ENCODE results near the gene SNTG2. TPM values are rescaled to one million over a fixed set of nuclear protein-coding genes. Genes with fewer than 3 reads are reported as not detected.

Gene SNTG2
- total and polyA plus RNA-seq, 10 of the 15 experiments (the other 5 are each of a cell fraction or from before 2014, with no cell fraction given): not detected

GRCh38 chr2:1295740-1296139 lies 345.1 kb downstream of the SNTG2 start:
- Histone ChIP-seq H3K79me2 (ENCODE audit: control insufficient read depth, insufficient read depth, low read length) (no peaks in the 10 kb centered on the region), H3K27me3 (replicated peaks in 1 of 2; ENCODE audit: control insufficient read depth in 2 of 2, insufficient read depth in 2 of 2, low read length in 1 of 2) (no peaks in the 10 kb centered on the region), H3K4me1 (ENCODE audit: control insufficient read depth, insufficient read depth, low read length) (no peaks in the 10 kb centered on the region), H2AFZ (ENCODE audit: control insufficient read depth, low read depth, low read length) (no peak overlapping the region), H3K27ac (ENCODE audit: control insufficient read depth, insufficient read depth) (no peak overlapping the region), H3K4me3 (no peak overlapping the region), H3K36me3 (ENCODE audit: control insufficient read depth in 2 of 2, insufficient read depth in 2 of 2, low read length in 1 of 2) (no peaks in the 10 kb centered on the region), H4K20me1 (ENCODE audit: control insufficient read depth, insufficient read depth) (no peaks in the 10 kb centered on the region), H3K9me3 (replicated peaks; ENCODE audit: control insufficient read depth, insufficient read depth, low read length) (no peaks in the 10 kb centered on the region), H3K4me2 (ENCODE audit: control insufficient read depth, insufficient read depth) (no peak overlapping the region), H3K9ac (ENCODE audit: control insufficient read depth, insufficient read depth, low read length) (no peak overlapping the region)
- intact Hi-C loops (cut with micrococcal nuclease; ENCODE audit: unreplicated experiment): no loop called here
- ChIA-PET RAD21 (ENCODE audit: unreplicated experiment) (no interaction called here), SMC1A (ENCODE audit: uncharacterized antibody, unreplicated experiment) (no interaction called here), CTCF (no interaction called here), POLR2A (no interaction called here)
- no peak for ATAC-seq
- no peak for FAIRE-seq
- no TSS peak for BruUV-seq (replicated peaks)
- DNase-seq (ENCODE audit: low read depth, low spot score): no peak
- WGBS (ENCODE audit: insufficient coverage, insufficient replicate concordance, low lambda C conversion rate, missing lambda C conversion rate): 21% methylated on average over 9 of the region's 9 CpGs
- TF ChIP-seq CHD2 (IDR thresholded peaks at IDR 0.05; ENCODE audit: borderline replicate concordance, low read depth, low read length) (no peak), PML (IDR thresholded peaks at IDR 0.05; ENCODE audit: low read length) (no peak), STAT3 (IDR thresholded peaks at IDR 0.05; ENCODE audit: low read depth, low read length) (no peak), WRNIP1 (IDR thresholded peaks at IDR 0.05; ENCODE audit: borderline replicate concordance, low read depth, low read length) (no peak), CBX3 (IDR thresholded peaks at IDR 0.05; ENCODE audit: borderline replicate concordance, low read depth) (no peak), FOXK2 (IDR thresholded peaks at IDR 0.05) (no peak), NFIC (IDR thresholded peaks at IDR 0.05; ENCODE audit: low read depth, low read length) (no peak), KAT2A (conservative IDR thresholded peaks at IDR 0.05; ENCODE audit: control insufficient read depth, low read depth, low read length) (no peak), TAF1 (IDR thresholded peaks at IDR 0.05; ENCODE audit: borderline replicate concordance, low read depth, low read length) (no peak), HDAC6 (IDR thresholded peaks at IDR 0.05; ENCODE audit: unreplicated experiment) (no peak), HCFC1 (IDR thresholded peaks at IDR 0.05; ENCODE audit: low read length) (no peak)
- TF ChIP-seq, protein P1, sequence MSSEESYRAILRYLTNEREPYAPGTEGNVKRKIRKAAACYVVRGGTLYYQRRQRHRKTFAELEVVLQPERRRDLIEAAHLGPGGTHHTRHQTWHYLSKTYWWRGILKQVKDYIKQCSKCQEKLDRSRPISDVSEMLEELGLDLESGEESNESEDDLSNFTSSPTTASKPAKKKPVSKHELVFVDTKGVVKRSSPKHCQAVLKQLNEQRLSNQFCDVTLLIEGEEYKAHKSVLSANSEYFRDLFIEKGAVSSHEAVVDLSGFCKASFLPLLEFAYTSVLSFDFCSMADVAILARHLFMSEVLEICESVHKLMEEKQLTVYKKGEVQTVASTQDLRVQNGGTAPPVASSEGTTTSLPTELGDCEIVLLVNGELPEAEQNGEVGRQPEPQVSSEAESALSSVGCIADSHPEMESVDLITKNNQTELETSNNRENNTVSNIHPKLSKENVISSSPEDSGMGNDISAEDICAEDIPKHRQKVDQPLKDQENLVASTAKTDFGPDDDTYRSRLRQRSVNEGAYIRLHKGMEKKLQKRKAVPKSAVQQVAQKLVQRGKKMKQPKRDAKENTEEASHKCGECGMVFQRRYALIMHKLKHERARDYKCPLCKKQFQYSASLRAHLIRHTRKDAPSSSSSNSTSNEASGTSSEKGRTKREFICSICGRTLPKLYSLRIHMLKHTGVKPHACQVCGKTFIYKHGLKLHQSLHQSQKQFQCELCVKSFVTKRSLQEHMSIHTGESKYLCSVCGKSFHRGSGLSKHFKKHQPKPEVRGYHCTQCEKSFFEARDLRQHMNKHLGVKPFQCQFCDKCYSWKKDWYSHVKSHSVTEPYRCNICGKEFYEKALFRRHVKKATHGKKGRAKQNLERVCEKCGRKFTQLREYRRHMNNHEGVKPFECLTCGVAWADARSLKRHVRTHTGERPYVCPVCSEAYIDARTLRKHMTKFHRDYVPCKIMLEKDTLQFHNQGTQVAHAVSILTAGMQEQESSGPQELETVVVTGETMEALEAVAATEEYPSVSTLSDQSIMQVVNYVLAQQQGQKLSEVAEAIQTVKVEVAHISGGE (CRISPR knock-in tag; IDR thresholded peaks at IDR 0.05): no peak
- TF ChIP-seq, protein P2, sequence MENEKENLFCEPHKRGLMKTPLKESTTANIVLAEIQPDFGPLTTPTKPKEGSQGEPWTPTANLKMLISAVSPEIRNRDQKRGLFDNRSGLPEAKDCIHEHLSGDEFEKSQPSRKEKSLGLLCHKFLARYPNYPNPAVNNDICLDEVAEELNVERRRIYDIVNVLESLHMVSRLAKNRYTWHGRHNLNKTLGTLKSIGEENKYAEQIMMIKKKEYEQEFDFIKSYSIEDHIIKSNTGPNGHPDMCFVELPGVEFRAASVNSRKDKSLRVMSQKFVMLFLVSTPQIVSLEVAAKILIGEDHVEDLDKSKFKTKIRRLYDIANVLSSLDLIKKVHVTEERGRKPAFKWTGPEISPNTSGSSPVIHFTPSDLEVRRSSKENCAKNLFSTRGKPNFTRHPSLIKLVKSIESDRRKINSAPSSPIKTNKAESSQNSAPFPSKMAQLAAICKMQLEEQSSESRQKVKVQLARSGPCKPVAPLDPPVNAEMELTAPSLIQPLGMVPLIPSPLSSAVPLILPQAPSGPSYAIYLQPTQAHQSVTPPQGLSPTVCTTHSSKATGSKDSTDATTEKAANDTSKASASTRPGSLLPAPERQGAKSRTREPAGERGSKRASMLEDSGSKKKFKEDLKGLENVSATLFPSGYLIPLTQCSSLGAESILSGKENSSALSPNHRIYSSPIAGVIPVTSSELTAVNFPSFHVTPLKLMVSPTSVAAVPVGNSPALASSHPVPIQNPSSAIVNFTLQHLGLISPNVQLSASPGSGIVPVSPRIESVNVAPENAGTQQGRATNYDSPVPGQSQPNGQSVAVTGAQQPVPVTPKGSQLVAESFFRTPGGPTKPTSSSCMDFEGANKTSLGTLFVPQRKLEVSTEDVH (IDR thresholded peaks at IDR 0.05; ENCODE audit: low read depth, partially characterized antibody): no peak
- TF ChIP-seq, protein P3, sequence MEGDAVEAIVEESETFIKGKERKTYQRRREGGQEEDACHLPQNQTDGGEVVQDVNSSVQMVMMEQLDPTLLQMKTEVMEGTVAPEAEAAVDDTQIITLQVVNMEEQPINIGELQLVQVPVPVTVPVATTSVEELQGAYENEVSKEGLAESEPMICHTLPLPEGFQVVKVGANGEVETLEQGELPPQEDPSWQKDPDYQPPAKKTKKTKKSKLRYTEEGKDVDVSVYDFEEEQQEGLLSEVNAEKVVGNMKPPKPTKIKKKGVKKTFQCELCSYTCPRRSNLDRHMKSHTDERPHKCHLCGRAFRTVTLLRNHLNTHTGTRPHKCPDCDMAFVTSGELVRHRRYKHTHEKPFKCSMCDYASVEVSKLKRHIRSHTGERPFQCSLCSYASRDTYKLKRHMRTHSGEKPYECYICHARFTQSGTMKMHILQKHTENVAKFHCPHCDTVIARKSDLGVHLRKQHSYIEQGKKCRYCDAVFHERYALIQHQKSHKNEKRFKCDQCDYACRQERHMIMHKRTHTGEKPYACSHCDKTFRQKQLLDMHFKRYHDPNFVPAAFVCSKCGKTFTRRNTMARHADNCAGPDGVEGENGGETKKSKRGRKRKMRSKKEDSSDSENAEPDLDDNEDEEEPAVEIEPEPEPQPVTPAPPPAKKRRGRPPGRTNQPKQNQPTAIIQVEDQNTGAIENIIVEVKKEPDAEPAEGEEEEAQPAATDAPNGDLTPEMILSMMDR (IDR thresholded peaks at IDR 0.05 in 2 of 3, conservative IDR thresholded peaks at IDR 0.05 in 1 of 3; ENCODE audit: control insufficient read depth in 2 of 3, extremely low read depth in 1 of 3, insufficient read depth in 1 of 3, low read depth in 3 of 3, low read length in 3 of 3): no peak
- TF ChIP-seq, protein P4, sequence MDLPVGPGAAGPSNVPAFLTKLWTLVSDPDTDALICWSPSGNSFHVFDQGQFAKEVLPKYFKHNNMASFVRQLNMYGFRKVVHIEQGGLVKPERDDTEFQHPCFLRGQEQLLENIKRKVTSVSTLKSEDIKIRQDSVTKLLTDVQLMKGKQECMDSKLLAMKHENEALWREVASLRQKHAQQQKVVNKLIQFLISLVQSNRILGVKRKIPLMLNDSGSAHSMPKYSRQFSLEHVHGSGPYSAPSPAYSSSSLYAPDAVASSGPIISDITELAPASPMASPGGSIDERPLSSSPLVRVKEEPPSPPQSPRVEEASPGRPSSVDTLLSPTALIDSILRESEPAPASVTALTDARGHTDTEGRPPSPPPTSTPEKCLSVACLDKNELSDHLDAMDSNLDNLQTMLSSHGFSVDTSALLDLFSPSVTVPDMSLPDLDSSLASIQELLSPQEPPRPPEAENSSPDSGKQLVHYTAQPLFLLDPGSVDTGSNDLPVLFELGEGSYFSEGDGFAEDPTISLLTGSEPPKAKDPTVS (IDR thresholded peaks at IDR 0.05; ENCODE audit: low read depth, low read length): no peak
- in situ Hi-C loops (cut with MboI): no loop called here
